ENCODE results near the gene SDK1.
"Not testable (repeated sequence)": the region's sequence is repeated elsewhere in the genome, so short reads cannot be mapped to it uniquely, and the experiment has no call there.

SDK1 gene

DNA sequence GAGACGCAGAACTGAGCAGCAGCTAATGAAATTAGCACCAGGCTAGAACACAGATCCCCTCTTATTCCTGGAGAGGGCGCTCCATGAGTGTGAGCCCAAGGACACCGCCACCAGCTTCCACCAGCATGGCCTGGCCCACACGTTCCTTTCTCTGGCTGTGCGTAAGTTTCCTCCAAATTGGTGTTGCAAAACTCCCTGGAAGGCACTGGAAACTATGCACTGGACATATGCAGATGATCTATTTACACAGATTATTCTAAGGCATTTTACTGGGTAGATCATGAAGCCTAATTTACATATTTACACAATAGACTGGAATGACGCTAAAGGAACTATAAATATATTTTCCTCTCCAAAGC lies 925.5 kb downstream of the SDK1 start:
- DNase-seq (ENCODE audit: low read depth): no peak

GRCh38 chr7:4227105-4228010 lies 926.3 kb downstream of the SDK1 start:
- no peak for DNase-seq (ENCODE audit: low read depth)

DNA sequence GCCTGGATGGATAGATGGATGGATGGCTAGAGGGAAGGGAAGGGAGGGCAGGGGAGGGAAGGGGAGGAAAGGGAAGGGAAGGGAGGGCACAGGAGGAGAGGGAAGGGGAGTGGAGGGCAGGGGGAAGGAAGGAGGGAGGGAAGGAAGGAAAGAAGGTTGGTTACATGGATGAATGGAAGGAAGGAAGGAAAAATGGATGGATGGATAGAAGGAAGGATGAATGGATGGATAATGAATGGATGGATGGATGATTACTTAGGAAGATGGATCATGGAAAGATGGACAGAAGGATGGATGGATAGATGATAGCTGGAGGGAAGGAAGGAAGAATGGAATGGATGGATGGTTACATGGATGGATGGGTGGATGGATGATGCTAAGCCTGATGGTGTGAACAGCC lies 929.3 kb downstream of the SDK1 start:
- DNase-seq (ENCODE audit: low read depth): no peak

DNA sequence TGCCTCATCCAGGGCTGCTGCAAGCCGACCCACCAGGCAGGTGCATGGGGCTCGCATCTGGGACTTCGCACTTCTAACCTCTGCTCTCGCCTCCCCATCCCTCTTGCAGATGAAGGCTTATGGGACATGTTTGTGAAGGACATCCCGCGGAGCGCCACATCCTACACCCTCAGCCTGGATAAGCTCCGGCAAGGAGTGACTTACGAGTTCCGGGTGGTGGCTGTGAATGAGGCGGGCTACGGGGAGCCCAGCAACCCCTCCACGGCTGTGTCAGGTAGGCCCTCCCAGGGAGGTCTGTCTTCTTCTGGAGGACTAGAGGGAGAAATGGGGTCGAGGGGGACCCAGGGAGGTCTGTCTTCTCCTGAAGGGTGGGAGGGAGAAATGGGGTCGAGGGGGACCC lies 932.1 kb downstream of the SDK1 start:
- no peak for DNase-seq (ENCODE audit: low read depth)

DNA sequence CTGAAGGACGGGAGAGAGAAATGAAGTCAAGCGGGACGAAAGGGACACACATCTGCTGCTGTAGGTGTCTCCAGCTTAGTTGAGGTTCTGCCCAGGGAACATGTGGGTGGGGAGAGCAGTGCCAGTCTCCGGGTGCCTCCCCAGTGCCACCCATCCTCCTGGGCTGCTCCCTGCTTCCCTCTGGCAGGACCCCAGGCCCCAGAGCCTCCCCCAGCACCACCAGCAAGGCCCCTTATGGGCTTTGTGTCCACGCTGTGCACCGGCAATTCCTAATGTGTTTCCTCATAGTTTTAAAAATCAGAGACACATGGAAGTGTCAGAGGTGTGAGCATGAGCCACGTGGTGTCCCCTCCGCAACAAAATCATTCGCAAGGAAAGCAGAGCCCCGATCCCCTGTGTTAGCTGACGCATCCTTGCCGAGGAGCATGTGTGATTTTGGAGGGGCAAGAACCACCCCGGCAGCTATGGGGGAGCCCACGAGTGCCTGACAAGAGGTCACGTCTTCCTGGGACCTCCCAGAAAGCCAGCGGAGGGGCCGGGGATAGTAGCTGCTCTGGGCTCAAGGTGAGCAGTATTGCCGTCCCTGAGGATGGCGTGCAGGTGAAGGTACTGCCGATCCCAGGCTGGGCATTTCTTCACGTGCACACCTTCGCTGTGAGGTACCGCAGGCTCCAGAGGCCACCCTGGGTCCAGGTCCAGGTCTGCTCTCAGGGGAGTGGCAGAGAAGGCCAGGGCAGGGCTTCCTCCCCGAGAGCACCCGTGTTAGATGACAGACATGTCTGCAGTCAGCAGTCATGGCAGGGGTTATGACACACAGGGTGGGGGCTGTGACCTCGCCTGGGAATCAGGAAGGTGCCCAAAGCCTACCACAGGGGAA lies 932.8 kb downstream of the SDK1 start:
- no peak for DNase-seq (ENCODE audit: low read depth)

DNA sequence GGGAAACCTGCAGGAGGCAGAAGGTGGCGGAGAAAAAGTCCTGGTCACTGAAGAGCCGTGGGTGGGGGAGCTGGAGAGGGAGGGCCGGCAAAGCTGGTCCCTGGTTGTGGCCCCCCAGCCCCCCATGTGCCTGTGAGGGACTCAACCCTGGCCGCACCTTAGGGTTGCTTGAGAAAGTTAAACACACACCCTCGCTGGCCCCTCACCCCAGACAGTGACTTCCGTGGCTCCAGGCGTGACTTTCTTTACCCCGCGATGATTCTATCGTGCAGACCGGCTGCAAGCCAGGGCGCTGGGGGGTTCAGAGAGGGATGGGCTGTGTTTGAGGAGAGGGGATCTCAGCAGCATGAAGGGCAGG lies 933.4 kb downstream of the SDK1 start:
- DNase-seq (ENCODE audit: low read depth): no peak

DNA sequence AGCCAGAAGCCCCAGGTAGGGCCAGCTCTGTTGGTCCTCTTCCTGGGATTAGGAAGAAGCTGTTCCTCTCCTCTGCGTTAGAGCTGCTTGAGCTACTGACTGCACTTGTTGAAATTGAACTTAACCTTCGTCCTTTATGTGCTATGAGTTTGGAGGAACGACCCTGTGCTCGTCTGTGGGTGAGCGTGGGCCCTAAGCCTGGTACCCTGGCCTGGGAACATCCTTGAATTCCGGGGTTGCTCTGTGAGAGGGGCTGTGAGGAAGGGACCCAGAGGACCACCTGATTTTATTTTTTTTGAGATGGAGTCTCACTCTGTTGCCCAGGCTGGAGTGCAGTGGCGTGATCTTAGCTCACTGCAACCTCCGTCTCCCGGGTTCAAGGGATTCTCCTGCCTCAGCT lies 933.8 kb downstream of the SDK1 start:
- DNase-seq (ENCODE audit: low read depth): no peak

GRCh38 chr7:4235596-4235995 lies 934.5 kb downstream of the SDK1 start:
- DNase-seq (ENCODE audit: low read depth): no peak

GRCh38 chr7:4236389-4236788 lies 935.3 kb downstream of the SDK1 start:
- no peak for DNase-seq (ENCODE audit: low read depth)

DNA sequence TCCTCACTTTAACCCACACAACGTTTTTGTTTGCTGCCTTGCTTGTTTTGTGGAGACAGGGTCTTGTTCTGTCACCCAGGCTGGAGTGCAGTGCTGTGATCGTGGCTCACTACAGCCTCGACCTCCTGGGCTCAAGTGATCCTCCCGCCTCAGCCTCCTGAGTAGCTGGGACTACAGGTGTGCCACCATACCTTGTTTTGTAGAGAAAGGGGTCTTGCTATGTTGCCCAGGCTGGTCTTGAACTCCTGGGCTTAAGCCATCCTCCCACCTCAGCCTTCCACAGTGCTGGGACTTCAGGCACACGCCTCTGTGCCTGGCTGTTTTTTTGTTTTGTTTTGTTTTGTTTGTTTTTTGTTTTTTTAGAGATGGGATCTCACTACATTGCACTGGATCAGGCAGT lies 935.8 kb downstream of the SDK1 start:
- DNase-seq (ENCODE audit: low read depth): not testable (repeated sequence)

- DNase-seq (ENCODE audit: low read depth): no peak
Observed at GRCh38 chr7:4237296-4238235, 936.5 kb downstream of the SDK1 start.

DNA sequence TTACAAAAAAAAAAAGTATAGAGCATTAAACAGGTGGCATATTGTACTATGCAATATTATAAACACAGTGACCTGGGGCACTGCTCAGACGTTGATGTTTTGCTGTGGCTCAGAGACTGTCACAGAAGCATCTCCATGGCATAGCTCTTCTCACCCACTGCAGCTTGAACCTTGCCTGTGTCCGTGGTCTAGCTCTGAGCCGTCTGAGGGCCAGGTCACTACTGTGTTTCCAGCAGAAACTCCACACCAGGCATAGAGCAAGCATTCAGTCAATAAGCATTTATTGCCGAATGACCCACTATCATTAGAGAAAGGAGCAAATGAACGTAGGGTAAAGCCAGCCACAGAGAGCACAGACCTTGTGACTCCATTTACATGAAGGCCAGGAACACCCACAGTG lies 937.8 kb downstream of the SDK1 start:
- DNase-seq (ENCODE audit: low read depth): no peak

DNA sequence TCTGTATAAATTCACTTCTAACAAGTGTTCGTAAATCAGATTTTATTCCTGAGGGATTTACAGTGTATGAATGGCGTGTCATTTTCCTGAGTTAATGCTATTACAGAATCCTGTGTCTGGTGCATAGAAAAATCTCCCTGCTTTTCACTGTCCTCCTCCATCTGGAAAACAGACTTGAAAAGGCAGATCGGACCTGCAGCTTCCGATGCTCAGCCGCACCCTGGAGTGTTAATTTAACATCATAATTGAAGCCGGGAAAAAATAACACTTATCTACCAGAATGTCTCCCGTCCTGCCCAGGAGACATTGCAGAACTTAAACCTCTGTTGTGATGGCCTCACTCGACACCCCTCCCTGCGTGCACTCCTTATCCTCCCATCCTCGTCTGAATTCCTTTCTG lies 939.0 kb downstream of the SDK1 start:
- DNase-seq (ENCODE audit: low read depth): no peak

DNA sequence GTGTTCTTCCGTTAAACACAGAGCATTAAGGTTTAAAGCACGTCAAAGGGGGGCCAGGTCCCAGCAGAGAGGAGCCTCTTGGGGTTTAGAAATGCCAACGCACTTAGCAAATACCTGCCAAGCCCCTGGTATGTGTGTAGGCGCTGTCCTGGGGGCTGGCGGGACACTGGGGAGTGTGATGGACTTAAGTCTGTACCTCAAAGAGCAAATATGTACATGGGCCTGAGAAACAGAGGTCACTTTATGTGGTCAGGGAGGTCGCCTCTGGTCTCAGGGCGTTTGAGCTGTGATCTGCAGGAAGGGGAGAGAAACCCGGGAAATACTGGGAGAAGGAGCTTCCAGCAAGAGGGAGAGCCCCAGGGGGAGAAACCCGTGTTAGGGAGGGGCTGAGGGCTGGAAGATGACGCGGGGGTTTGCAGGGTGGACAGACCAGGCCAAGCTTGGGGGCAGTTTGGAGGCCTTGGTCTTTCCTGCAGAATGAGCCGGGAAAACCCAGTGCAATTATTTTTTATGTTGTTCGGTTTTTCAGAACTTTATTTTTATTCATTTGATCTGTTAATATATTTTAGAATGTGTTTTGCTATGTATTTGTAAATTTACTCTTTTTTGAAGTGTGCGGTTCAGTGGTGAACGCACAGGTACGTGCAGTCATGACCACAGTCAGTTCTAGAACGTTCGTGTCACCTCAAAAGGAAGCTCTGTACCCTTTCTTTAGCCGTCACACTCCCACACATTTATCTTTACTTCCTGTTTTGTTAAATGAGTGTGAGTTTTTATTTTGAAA lies 939.7 kb downstream of the SDK1 start:
- DNase-seq (ENCODE audit: low read depth): no peak

DNA sequence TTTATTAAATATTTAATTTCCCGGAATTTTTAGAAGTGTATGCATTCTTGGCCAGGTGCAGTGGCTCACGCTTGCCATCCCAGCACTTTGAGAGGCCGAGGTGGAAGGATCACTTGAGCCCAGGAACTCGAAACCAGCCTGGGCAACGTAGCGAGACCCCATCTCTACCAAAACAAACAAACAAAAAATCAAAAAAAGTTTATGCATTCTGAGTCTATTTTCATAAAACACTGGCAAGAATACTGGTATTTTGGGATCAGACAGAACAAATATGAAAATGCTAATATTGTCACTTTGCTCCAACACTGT lies 940.2 kb downstream of the SDK1 start:
- DNase-seq (ENCODE audit: low read depth): no peak

- DNase-seq (ENCODE audit: low read depth): no peak
Observed at GRCh38 chr7:4241791-4242190, 940.7 kb downstream of the SDK1 start.

DNA sequence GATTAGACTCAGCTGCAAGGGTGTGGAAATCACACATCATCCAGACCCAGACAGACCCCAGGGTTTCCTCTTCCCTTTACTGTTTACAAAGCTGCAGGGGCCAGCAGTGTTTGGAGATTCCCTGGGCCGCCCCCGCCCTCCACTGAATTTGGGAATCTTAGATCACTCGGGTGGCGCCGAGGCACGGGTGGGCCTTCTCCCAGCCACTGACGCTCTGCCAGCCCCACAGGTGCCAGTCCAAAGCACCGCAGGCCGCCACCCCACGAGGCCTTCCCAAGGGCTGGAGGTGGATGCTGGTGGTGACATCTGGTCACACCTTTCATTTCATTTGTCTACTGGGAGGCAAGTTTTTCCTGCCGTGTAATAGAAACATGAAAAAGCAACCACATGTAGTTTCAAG lies 941.7 kb downstream of the SDK1 start:
- no peak for DNase-seq (ENCODE audit: low read depth)

DNA sequence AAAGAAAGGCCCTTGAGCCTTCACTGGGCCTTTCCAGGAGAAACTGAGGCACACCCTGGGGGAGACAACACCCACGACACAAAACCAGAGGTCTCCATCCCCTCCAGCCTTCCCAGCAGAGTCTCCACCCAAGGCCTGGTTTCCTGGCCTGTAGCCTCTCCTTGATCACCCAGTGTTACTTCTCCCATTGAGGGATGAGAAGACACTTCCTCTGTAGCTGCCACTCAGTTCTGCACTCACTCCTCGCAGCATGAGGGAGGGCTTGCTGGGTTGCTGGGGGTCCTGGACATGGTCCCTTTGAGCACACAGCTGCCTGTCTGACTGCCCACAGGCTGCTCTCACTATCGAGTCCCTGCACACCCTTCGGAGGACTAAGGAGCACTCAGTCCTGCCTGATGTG lies 943.0 kb downstream of the SDK1 start:
- DNase-seq (ENCODE audit: low read depth): no peak

GRCh38 chr7:4244635-4245034 lies 943.6 kb downstream of the SDK1 start:
- DNase-seq (ENCODE audit: low read depth): no peak

DNA sequence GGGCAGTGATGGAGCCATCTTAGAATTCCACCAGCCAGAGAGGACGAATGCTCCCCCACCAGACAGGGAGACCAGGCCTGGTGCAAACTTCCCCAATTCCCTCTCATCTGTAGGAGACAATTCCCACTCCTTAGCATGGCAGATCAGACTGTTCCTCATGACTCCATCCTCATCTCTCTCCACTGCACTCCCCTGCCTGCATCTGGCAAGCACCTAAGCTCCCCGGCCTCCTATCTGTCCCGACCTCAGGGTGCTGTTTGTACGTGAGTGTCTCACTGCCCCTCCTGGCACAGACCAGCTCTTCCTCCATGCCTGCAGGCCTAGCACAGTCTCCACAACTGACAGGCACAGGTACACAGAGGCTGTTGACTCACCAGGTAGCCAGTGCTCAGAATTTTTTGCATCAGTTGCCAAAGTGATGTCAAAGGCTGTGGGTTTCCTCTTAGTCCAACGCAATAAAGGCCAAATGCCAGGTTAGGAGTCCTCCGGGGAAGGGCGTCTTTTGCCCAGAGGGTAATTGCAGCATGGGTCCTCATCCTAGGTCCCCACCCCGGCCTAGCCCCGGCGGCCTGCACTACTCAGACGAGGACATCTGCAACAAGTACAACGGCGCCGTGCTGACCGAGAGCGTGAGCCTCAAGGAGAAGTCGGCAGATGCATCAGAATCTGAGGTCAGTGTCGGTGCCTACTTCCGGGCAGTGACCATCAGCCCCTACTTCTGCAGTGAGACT lies 944.2 kb downstream of the SDK1 start:
- DNase-seq (ENCODE audit: low read depth): no peak
